GM19372 (cell line): ENCODE data around the gene AACS.
A peak's percentile ranks its signal among the peaks of the same experiment; 100 is the strongest.

Source experiments
- ATAC-seq: cut with Tn5 transposase; IDR thresholded peaks from one replicate; pipeline ENCODE4 v1.9.1; 2021; ENCODE audit warnings: mild to moderate bottlenecking, low read depth, moderate library complexity; ENCODE audit not compliant: unreplicated experiment

Gene AACS

GRCh38 chr12:125148316-125148715 lies 83.1 kb downstream of the AACS start:
- ATAC-seq = no peak

- ATAC-seq = peak; percentile 93
Observed at GRCh38 chr12:125149160-125150108, 84.2 kb downstream of the AACS start.

DNA sequence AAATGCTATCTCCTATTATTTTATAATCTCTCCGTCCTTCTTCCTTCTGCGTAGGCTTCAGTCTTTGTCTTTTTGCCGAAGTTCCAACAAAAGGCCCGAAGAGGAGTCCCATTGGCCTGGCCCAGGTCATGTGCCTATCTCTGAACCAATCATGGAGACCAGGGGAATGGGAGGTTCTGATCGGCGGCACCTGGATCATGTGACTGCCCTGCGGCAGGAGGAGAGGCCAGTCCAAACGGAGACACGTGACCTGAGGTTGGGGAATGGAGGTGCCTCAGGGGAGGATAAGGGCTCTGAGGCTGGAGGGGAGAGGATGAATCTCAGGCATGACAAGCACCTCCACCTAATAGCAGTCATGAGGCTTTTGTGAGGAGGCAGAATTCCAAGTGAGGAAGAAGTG lies 86.0 kb downstream of the AACS start:
- no peak for ATAC-seq

- no peak for ATAC-seq
Observed at GRCh38 chr12:125152463-125152862, 87.2 kb downstream of the AACS start.

DNA sequence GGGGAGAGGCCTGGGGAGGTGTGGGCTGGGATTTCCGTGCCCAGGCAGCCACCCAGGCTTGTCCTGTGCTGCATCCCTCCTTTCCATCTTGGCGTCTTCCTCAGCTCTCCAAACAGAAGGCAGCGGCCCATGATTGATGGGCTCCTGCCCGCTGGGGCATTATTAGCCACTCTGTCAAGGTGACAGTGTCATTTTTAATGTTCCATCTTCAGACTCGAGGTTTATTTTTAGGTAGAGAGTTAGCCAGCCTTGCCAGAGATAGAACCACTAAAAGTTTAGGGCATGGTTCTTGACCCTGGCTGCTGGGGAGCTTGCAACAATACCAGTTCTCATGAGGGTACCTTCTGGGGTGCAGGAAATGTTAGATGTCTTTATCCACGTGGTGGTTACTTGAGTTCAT lies 90.1 kb downstream of the AACS start:
- no peak for ATAC-seq

- ATAC-seq = no peak
Observed at GRCh38 chr12:125157177-125157576, 91.9 kb downstream of the AACS start.

DNA sequence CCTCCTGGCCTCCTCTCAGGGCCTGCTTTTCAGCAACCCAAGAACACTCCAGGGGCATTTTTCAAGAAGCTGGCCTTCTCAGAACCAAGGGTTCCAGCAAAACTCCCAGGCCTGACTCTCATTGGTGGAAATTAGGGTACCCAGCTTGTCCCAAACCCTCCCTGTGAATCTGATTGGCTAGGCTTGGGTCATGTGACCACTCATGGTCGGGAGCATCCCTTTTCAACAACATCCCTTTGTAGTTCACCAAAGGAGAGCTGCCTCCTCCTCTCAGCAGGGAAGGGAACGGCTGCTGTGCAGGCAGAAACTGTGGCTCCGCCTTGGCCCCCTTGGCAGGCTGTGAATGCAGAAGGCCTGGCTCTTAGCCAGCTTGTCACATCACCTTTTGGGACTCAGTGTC lies 94.5 kb downstream of the AACS start:
- ATAC-seq = no peak

GRCh38 chr12:125160281-125160955 lies 95.2 kb downstream of the AACS start:
- no peak for ATAC-seq

- ATAC-seq = no peak
Observed at GRCh38 chr12:125161712-125162022, 96.4 kb downstream of the AACS start.

GRCh38 chr12:125162489-125163028 lies 97.3 kb downstream of the AACS start:
- ATAC-seq = no peak

DNA sequence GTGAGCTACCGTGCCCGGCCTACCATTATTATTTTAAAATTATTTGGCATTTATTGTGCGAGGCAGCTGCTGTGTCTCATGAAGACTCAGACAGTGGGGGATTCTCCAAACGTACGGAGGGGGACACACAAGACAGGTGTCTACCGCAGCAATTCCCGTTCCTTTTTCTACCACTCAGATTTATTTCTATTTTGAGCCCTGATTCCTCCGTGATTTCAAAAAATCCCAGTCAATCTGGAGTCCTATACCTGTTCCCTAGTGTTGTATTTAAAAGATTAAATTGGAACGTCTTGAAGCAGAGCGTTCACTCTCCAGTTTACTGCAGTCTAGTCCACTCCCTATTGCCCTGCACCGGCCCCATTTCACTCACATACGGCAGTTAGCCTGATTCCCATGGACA lies 97.9 kb downstream of the AACS start:
- ATAC-seq = no peak

- ATAC-seq = no peak
Observed at GRCh38 chr12:125164541-125164940, 99.3 kb downstream of the AACS start.

- ATAC-seq = no peak
Observed at GRCh38 chr12:125166041-125166440, 100.8 kb downstream of the AACS start.

- ATAC-seq = no peak
Observed at GRCh38 chr12:125167658-125168057, 102.4 kb downstream of the AACS start.

- no peak for ATAC-seq
Observed at GRCh38 chr12:125169451-125169850, 104.2 kb downstream of the AACS start.

DNA sequence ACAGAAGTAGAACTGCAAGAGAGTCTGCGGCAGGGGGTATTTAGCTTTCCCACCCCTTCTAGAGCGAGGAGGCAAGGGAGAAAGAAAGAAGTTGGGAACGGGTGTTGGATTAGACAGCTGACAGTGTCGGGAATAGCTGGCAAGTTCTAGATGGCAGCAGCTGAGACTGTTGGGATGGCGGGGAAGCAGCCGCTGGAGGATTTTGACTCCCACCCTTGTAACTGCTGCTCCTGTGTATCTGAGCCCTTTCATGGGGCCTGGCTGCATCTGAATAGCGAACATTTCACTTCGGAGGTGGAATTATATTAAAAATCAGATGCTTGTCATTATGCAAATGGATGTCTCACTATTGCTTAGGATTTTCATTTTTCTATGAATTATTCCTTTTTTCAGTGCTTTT lies 104.6 kb downstream of the AACS start:
- no peak for ATAC-seq

GRCh38 chr12:125171267-125171666 lies 106.0 kb downstream of the AACS start:
- ATAC-seq = no peak

- no peak for ATAC-seq
Observed at GRCh38 chr12:125172231-125172850, 107.1 kb downstream of the AACS start.

DNA sequence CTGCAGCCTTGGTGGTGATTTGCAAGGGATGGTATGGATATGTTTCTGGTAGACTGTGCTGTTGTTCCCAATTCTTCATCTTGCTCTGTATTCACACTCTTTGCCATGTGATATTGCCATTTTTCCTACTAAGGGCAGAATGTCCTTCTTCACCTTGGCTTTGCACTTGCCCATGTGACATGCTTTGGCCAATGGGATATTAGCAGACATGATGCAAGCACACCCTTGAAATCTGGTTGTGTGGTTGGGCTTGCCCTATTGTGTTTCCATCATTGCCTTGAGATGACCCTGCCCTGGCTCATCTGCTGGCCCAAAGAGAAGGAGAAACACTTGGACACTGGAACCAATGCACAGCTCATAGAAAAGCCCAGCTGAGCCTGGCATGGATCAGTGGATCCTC lies 110.3 kb downstream of the AACS start:
- ATAC-seq = no peak

- ATAC-seq = no peak
Observed at GRCh38 chr12:125178222-125178621, 113.0 kb downstream of the AACS start.

- ATAC-seq = no peak
Observed at GRCh38 chr12:125180144-125180543, 114.9 kb downstream of the AACS start.
